ENCODE data around the gene SUSD1.

- TF ChIP-seq EZH2phosphoT487 (IDR thresholded peaks at IDR 0.05; ENCODE audit: insufficient read depth, low read depth) (no peak), EZH2 (IDR thresholded peaks at IDR 0.05; ENCODE audit: insufficient read depth, poor library complexity, severe bottlenecking) (no peak)
Observed at GRCh38 chr9:112115970-112116753, 58.9 kb downstream of the SUSD1 start.
